WI38 (cell line): ENCODE data around the gene RRAGC.
"Not testable (repeated sequence)": the region's sequence is repeated elsewhere in the genome, so short reads cannot be mapped to it uniquely, and the experiment has no call there.

ENCODE experiments used
- H3K4me3 ChIP-seq: 2 replicates; pipeline ENCODE4 v1.5.1; 2011; ENCODE audit warnings: low read depth, mild to moderate bottlenecking, control low read depth, low read length
- TF ChIP-seq, protein P1 (sequence below): IDR thresholded peaks from 2 replicates; pipeline ENCODE4 v1.5.1; 2012; ENCODE audit warnings: low read depth, mild to moderate bottlenecking, control low read depth, low read length

The RRAGC gene

DNA sequence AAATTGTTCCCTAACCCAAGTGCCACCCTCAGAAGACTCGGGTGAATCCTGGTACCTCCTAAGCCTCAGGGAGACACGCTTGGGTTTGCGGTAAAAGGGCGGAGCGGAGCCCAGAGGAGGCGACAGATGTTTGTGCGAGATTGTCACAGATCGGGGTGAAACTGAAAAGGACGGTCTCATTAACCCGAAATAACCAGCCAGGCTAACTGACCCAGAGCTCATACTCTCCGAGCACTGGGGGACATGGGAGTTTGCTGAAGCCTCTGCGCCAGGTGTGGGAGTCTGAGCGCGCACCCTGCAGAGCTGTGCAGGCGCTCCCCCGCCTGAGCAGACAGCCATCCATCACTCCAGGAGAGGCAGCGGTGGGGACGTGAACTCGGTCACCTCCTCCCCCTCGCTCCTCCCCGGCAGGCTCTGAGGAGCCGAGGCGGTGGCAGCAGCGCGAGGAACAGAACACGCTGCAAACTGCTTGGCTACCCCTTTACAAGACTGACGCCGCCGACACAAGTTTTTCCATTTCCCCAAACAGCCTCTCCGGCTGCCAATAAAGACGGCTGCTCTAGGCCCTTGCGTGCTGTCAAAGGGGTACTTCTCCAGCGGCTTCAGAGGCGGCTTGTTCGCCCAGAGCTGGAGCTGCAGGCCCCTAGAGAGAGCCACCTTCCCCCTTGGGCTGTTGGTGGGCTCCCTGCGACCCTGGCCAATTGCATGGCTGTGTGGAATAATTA, 43.5 kb downstream of the RRAGC start:
- H3K4me3 ChIP-seq = no peak overlapping the region
- TF ChIP-seq, protein P1, sequence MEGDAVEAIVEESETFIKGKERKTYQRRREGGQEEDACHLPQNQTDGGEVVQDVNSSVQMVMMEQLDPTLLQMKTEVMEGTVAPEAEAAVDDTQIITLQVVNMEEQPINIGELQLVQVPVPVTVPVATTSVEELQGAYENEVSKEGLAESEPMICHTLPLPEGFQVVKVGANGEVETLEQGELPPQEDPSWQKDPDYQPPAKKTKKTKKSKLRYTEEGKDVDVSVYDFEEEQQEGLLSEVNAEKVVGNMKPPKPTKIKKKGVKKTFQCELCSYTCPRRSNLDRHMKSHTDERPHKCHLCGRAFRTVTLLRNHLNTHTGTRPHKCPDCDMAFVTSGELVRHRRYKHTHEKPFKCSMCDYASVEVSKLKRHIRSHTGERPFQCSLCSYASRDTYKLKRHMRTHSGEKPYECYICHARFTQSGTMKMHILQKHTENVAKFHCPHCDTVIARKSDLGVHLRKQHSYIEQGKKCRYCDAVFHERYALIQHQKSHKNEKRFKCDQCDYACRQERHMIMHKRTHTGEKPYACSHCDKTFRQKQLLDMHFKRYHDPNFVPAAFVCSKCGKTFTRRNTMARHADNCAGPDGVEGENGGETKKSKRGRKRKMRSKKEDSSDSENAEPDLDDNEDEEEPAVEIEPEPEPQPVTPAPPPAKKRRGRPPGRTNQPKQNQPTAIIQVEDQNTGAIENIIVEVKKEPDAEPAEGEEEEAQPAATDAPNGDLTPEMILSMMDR = no peak

DNA sequence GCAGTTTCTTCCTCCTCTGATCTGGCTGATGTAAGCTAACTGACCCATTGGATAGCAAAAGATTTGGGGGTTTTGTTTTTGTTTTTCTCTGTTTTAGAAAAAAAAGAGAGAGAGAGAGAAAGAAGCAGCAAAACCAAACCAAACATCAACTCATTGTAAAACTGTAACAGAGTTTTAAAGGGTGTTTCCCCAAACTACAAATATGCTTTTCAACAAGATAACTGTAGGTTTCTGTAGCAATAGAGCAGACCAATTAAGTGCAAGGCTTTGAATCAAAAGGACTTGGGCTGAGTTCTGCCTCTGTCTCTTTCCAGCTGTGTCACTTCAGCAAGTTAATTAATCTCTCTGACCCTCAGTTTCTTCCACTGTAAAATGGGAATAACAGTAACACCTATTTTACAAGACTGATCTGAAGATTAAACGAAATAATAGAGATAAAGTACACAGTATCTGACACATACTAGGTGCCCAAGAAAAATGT, 44.5 kb downstream of the RRAGC start:
- TF ChIP-seq, protein P1 = no peak

DNA sequence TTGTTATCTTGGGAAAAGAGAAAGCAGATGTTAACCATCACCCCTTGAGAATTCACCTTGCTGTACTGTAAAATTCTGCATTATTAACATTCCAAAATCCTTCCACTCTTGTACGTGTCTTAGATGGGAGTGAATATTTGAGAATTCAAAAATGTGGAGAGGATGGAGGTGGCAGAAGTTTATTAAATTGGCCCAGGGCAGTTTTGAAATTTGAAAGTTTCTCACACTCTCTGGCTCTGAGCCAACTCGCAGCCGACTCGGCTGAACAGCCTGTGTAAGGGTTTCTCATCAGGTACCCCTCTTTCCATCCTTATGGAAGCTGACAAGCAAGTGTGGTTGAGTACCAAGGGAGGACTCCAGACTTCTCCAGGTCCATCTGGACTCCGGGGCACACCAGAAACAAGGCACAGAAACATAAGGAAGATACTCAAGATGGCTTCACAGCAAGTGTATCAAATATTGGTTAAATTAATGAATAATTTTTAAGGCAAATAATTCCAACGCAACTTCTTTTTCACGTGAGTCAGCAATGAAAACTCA, 45.1 kb downstream of the RRAGC start:
- TF ChIP-seq, protein P1 = no peak
- no peak overlapping the region for H3K4me3 ChIP-seq

More for the DNA sequence above, 44.5 kb downstream of the RRAGC start:
- no peak overlapping the region for H3K4me3 ChIP-seq

DNA sequence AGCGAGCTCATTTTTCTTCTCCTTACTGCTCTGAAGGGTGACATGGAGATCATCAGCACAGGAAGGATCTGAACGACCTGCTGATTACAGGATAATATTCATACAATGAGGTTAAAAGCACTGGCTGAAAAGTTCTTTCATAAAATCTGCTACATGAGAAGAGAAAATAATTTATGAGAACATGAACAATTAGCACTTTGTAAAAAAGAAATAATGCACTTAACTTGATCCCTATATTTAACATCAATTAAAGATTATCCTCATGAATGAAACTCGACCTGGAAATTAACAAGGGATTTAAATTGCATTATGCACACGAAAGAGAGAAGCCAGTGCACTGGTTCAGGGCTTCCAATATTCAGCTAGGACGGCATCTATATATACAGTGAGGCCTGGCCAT, 46.6 kb downstream of the RRAGC start:
- H3K4me3 ChIP-seq = no peak overlapping the region
- TF ChIP-seq, protein P1 = no peak

DNA sequence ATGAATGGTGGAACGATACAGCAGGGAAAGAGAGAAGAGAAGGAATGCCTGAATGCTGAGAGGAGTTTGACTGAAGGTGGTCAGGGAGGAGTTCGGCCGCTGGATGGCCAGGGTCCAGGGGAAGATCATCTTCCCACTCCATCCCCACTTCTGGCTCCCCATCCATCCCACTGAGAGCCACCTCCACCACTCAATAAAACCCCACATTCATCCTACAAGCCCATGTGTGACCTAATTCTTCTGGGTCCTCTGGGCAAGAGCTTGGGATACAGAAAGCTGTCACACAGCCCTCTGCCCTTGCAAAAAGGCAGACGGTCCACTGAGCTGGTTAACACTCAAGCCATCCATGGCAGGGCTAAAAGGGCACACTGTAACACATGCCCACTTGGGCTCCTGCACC, 48.1 kb downstream of the RRAGC start:
- H3K4me3 ChIP-seq = not testable (repeated sequence)

DNA sequence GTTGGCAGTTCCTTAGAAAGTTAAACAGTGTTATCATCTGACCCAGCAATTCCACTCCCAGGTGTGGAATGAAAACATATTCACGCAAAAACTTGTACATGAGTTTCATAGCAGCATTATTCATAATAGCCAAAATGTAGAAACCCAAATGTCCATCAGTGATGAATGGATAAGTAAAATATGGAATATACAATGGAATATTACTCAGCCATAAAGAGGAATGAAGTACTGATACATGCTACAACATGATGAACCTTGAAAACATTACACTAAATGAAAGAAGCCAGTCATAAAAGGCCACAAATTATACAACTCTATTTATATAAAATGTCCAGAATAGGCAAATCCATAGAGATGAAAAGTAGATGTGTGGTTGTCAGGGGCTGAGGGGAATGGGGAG, 53.5 kb downstream of the RRAGC start:
- TF ChIP-seq, protein P1 = no peak
- H3K4me3 ChIP-seq = no peak overlapping the region

DNA sequence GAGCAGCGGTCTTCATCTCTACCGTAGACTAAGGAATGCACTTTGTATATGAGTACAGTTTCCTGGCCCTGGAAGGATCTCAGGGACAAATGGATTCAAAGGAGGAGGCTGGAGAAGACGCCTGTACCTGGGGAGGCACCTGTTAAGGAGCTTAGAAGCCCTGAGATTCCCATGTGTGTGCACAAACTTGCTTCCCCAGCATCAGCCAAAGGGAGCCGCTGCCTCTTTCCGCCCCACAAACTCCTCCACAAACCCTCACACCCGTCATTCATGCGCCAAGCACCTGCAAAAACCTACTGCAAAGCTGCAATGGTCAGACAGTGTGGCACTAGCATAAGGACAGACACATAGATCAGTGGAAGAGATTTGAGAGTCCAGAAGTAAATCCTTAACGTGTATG, 54.5 kb downstream of the RRAGC start:
- TF ChIP-seq, protein P1 = no peak
- no peak overlapping the region for H3K4me3 ChIP-seq
